Psoas muscle (tissue), 8 donors: ENCODE measurements around the gene IL6R. TPM values are rescaled to one million over a fixed set of nuclear protein-coding genes. Genes with fewer than 3 reads are reported as not detected.
A peak's percentile ranks its signal among the peaks of the same experiment; 100 is the strongest.

Experiments
- ATAC-seq, 4 donors: fragments of 200-7000 bp; cut with Tn5 transposase; one replicate each; pipeline ENCODE4 v1.9.1; 2020; ENCODE audit warnings: moderate library complexity in 3 of 4, mild to moderate bottlenecking in 2 of 4
- DNase-seq, 2 donors: peaks; one replicate each; pipeline ENCODE4 v3.0.0-alpha.2; 2020
- H3K27ac ChIP-seq: fragments of 200-600 bp; one replicate; pipeline ENCODE4 v1.8.0; 2022
- H3K27me3 ChIP-seq, 3 donors: fragments of 200-600 bp in 1 of 3; one replicate each; pipeline versions ENCODE4 v1.6.1 to v1.8.0; 2013 to 2022; ENCODE audit warnings: low read length in 2 of 3, mild to moderate bottlenecking in 2 of 3, moderate library complexity in 1 of 3; ENCODE audit not compliant: insufficient read depth in 3 of 3
- H3K36me3 ChIP-seq, 2 donors: fragments of 200-600 bp in 1 of 2; one replicate each; pipeline versions ENCODE4 v1.6.1 to v1.8.0; 2013 to 2022; ENCODE audit warnings: low read depth in 1 of 2, mild to moderate bottlenecking in 1 of 2, moderate library complexity in 1 of 2; ENCODE audit not compliant: insufficient read depth in 1 of 2
- H3K4me1 ChIP-seq: fragments of 200-600 bp; one replicate; pipeline ENCODE4 v1.8.0; 2022
- H3K4me3 ChIP-seq: fragments of 200-600 bp; one replicate; pipeline ENCODE4 v1.8.0; 2022; ENCODE audit warnings: mild to moderate bottlenecking
- H3K9me3 ChIP-seq: fragments of 200-600 bp; one replicate; pipeline ENCODE4 v1.8.0; 2022
- WGBS, 3 donors: extraction: QIAGEN DNeasy Blood & Tissue Kit; methylation state at CpG; one replicate each; pipeline versions ENCODE4 v1.1.6 to v1.1.7; 2013; 5-methylcytosine and 5-hydroxymethylcytosine counted together
- intact Hi-C, 2 donors: fragments of 100-400 bp; cut with DNase I; formaldehyde crosslinking; loops; one replicate each; pipeline versions ENCODE4 v1.11.0 to v1.14.2; 2022
- polyA plus RNA-seq, 3 donors: library from polyadenylated mRNA; stranded (reverse); fragments of 200-250 nt; gene quantifications; one replicate each; pipeline ENCODE4 v1.2.3, GENCODE V29; 2013
- total RNA-seq, 4 donors: library from RNA; stranded (reverse); fragmentation: NEBNext Ultra II Directional in 2 of 4; extraction: Animal tissue kit (Norgen Biotek cat#: 25700) in 2 of 4; gene quantifications; one replicate each; pipeline versions ENCODE4 v1.2.1 to v1.2.4, GENCODE V29; 2021 to 2023
- TF ChIP-seq, protein P1 (sequence below): fragments of 200-600 bp; IDR thresholded peaks from one replicate; pipeline ENCODE4 v1.8.0; 2022; ENCODE audit warnings: antibody characterized with exemption
- donor health status: healthy with polysubstance abuse.
- donor health status: DM: no; HTN: no; CAD: no; lungs with moderate emphysema.
- donor health status: Bipolar disorder and iron deficiency.
- donor health status: healthy.
- donor health status: DM: yes; HTN: yes; CAD: no.
- donor health status: DM: no; HTN: no; CAD: no.
- donor health status: DM: no; HTN: no; CAD: no.
- donor health status: DM: yes; HTN: yes; CAD: no.

Gene IL6R
- total and polyA plus RNA-seq, 7 donors, result 32.6 to 182 (median 80.8) TPM

- H3K9me3 ChIP-seq, result no peaks in the 10 kb centered on the region
- peaks cover 89% of the 10 kb centered on the region for H3K4me1 ChIP-seq
- peak in 3 of 4 donors; percentile 43 to 50 (median 50) for ATAC-seq
- 34 to 78% (median 40%) methylated on average over 8 of the region's 8 CpGs for WGBS, 3 donors
- H3K27ac ChIP-seq, result peak overlapping the region; percentile 98
- H3K27me3 ChIP-seq, result no peaks in the 10 kb centered on the region
- intact Hi-C loops, result no loop called here
- no peak overlapping the region for H3K4me3 ChIP-seq
- peaks cover 0 to 29% of the 10 kb centered on the region in 2 donors for H3K36me3 ChIP-seq
- peak; percentile 80 to 95 for DNase-seq
- TF ChIP-seq, protein P1, sequence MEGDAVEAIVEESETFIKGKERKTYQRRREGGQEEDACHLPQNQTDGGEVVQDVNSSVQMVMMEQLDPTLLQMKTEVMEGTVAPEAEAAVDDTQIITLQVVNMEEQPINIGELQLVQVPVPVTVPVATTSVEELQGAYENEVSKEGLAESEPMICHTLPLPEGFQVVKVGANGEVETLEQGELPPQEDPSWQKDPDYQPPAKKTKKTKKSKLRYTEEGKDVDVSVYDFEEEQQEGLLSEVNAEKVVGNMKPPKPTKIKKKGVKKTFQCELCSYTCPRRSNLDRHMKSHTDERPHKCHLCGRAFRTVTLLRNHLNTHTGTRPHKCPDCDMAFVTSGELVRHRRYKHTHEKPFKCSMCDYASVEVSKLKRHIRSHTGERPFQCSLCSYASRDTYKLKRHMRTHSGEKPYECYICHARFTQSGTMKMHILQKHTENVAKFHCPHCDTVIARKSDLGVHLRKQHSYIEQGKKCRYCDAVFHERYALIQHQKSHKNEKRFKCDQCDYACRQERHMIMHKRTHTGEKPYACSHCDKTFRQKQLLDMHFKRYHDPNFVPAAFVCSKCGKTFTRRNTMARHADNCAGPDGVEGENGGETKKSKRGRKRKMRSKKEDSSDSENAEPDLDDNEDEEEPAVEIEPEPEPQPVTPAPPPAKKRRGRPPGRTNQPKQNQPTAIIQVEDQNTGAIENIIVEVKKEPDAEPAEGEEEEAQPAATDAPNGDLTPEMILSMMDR, result no peak
Observed at GRCh38 chr1:154414606-154415005, 9.5 kb downstream of the IL6R start.

DNA sequence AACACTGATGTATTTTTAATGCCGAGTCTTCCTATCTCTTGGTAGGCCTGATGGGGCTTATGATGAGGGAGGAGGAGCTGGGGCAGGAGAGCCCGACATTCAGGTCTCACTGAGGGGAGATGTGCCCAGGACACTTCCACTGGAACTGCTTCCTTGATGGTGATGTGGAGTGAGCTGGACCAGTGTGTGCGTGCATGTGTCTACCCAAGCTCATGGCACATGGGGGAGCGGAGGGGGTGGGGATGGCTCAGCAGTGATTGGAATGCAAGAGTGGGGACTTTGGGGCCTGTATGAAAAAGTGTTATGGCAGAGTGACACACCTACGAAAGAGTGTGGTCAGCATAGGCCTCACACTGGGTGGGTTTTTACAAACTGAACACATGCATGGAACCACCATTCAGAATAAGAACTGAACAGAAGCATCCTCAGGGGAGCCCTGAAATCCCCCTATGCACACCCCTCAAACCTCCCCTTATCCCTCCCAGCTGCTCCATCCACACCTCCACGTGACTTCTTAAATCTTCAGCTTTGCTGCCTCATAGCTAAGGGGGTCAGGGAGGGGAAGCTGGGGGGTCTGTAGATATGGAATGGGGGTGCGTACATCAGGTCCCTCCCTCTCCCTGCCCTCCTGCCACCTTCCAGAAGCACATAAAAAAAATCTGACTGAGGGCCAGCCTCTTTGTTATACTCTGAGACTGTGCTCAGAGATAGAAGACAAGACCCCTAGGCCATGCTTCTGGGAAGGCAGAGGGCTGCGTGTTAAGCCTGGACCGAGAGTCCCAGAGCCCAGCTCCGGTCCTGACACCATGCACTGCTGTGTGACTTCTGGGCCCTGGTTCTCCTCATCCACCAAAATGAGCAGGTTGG lies 11.6 kb downstream of the IL6R start:
- WGBS, 3 donors, result 92 to 96% (median 95%) methylated on average over 10 of the region's 10 CpGs
- Histone ChIP-seq H3K27me3 (no peaks in the 10 kb centered on the region), H3K4me3 (no peak overlapping the region), H3K36me3 (peaks cover 0 to 10% of the 10 kb centered on the region in 2 donors), H3K4me1 (peaks cover 91% of the 10 kb centered on the region), H3K9me3 (no peaks in the 10 kb centered on the region), H3K27ac (peak overlapping the region; percentile 98)
- TF ChIP-seq, protein P1, result no peak
- no peak for ATAC-seq
- intact Hi-C loops, result no loop called here
- DNase-seq, result no peak

DNA sequence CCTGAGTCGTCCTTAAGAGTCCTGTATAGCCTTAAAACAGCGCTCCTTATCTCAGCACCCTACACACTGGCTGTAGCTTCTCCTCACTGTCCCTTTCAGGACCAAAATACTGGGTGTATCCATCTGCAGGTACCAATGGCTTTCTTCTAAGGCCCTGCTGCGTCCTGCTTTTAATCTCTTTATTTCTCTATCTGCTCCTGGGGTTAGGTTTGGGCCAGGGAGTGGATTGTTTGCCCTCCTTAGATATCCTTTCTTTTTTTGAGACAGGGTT lies 12.1 kb downstream of the IL6R start:
- TF ChIP-seq, protein P1, result no peak
- Histone ChIP-seq H3K4me3 (no peak overlapping the region), H3K27ac (peak overlapping the region; percentile 98), H3K4me1 (peaks cover 90% of the 10 kb centered on the region), H3K36me3 (peaks cover 0 to 6% of the 10 kb centered on the region in 2 donors), H3K9me3 (no peaks in the 10 kb centered on the region), H3K27me3 (no peaks in the 10 kb centered on the region)
- DNase-seq (no peak), ATAC-seq (no peak)
- intact Hi-C loops, result no loop called here
- 87 to 93% (median 91%) methylated on average over 3 of the region's 3 CpGs for WGBS, 3 donors

GRCh38 chr1:154418062-154418921 lies 13.1 kb downstream of the IL6R start:
- DNase-seq (peak; percentile 67 to 90), ATAC-seq (peak; percentile 69 to 73 (median 70))
- TF ChIP-seq, protein P1, result no peak
- WGBS, 3 donors, result 36 to 56% (median 37%) methylated on average over 17 of the region's 17 CpGs
- H3K9me3 ChIP-seq, result no peaks in the 10 kb centered on the region
- H3K27me3 ChIP-seq, result no peaks in the 10 kb centered on the region
- H3K27ac ChIP-seq, result peak overlapping the region; percentile 98
- peak overlapping the region; percentile 48 for H3K4me3 ChIP-seq
- intact Hi-C loops, result loop anchor here in 1 of 2 donors (1.0 kb wide), 1 partner anchor 13 kb away; the partner anchor contains the start of gene IL6R
- H3K4me1 ChIP-seq, result peaks cover 90% of the 10 kb centered on the region
- H3K36me3 ChIP-seq, result peaks cover 0 to 6% of the 10 kb centered on the region in 2 donors
